T follicular helper cell (primary cell): ENCODE data around the gene TGFBR2.

Source experiments
- DNase-seq: peaks from one replicate; pipeline ENCODE4 v3.0.0-alpha.2; 2020; ENCODE audit warnings: low read depth

Gene TGFBR2

DNA sequence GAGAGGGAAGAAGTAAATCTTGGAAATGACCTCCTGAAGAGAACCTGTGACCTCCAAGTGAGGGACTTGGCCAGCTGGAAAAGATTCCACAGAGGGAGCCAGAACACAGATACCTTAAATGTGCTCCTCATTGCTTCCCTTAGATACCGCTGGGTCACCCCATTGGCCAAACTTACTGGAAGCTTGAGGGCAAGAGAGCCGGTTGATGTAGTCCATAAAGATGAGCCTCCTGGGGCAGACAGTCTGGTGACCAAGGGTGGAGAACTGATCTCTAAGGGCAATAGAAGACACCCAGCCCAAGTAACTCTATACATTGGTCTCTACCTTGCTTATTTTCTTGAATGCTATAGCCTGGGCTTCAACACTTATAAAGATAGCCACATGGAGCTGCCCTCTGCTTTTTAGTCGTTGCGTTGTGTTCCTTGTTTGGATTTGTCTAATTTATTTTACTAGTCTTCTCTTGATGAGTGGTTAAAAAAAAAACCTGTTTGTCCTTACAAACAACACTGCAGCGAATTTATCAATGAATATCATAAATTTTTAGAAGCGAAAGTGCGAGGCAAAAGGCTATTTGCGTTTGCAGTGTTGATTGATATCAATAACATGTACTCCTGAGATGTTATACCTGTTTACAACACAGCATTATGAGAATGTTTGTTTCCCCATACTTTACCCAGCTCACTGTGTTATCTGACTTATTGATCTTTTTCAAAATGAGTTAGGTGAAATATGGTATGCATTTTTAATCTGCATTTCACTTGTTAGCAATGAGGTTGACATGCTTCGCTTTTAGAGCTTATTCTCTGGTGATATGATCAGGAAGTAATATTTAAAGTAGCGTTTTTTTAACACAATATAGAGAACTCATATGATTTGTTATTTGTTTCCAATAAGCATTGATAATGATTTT is 31.2 kb downstream of the TGFBR2 start:
- no peak for DNase-seq

DNA sequence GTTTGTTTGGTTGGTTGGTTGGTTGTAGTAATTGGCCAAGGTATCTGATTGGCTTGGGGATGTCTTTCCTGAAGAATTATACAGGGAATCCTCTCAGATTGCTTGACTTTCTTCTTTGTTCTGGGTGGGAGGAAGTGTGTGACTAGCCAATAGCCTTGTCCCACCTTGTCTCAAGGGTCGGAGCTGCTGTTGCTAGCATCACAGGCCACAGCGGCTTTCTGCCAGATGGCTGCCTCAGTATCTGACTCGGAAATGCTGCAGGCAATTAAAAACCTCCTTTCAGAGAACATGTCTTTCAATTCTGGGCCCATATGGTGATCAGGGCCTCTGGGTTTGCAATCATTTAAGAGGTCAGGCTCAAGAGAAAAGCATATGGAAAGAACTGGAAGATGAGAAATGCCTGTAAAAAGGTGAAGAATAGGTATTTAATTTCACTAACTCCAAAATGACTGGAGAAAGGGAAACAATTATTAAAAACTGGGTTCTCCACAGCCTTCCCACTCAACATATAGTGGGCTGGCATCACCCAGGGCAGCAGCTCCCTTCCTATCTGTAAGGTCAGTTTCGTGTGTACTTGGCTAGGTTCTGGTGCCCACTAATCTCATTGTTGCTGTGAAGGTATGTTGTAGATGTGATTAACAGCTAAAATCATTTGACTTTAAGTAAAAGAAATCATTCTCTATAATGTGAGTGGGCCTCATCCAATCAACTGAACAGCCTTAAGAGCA is 32.4 kb downstream of the TGFBR2 start:
- no peak for DNase-seq

DNA sequence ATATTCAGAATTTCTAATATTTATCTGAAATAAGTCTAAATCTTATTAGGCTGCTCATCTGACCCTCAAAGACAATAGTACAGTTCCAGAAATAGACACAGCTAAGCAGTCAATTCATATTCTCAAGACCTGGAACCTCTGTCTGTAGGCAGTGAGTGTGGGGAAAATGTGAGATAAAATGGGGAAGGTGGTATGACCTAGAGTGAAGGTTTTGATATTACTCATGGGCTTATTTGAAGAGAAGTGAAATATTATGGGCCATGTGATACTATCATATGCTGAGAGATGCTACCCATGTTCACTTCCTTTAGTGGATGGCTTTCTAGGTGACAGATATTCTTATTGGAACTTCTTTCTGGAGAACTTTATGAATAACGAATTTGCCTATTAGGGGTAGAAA is 33.5 kb downstream of the TGFBR2 start:
- no peak for DNase-seq

DNA sequence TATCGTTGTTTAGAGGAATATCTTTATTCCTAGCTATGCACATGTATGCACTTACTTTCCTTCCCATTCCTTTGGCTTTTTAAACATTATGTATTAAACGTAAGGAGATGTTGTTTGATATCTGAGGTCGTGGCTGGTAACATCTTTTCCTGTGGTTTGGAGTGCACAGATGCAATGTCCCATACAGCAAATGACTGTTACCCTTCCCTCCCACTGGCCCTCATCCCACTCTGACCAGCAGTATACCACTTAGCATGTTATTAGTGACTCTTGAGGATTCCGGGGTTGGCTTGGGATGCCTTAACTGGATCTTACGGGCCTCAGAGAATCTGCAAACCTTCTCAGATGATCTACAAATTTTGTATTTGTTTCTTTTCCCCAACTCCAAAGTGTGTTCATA is 34.5 kb downstream of the TGFBR2 start:
- DNase-seq = no peak

DNA sequence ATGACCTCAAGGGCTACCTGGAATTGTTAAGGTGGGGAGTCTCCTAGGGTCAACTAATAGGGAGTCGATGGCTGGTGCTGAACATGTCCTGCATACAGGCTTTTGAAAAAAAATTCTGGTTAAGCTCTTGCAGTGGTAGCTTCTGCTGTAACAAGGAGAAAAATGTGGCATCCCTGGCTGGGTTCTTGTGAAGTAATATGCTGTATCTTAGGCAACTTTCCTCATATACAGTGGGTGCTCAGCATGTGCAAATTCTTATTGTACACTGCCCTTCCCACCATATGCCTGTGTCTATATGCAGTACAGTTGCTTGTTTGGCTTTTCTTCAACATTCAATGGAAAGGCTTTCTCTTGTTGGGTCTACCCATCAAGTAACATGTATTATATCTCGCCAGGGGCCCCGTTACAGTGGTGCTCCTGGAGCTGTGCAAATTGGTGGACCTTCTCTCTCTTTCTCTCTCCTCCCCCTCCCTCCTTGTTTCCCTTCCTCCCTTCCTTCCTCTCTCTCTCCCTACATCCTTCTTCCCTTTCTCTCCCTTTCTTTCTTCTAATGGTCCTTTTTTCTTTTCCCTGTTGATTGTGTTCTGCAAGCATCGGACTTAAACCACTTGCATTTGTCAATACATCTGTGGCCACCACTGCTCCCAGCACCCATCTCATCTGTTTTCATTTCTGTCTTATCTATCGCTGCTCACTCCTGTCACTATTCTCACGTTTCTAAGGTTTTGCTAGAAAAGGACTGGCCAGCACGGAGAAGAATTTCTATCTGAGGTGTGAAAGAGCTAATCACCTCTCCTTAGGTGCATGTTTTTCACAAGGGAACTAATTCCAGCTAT is 35.2 kb downstream of the TGFBR2 start:
- DNase-seq = no peak

DNA sequence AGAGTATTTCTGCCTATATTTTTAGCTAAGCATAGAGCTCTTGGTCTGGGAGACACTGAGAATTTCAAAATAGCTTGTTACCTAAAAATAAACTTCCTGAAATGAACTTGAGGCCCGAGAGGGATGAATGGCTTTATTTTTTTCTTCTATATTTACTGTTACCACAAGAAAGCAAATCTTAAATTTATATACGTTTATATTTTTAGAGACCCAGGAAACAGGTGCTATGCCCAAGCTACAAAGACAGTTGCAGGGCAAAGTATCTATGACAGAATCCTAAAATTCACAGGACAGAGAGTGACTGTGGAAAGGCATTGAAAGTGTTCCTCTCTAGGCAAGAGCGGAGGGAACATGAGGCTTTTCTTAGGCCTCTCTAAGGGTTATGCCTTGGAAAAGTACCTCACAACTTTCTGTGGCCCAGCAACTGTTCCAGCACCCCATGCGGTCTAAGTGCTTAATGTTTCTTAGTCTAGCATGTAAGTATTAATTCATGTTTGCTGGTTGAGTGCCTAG is 36.5 kb downstream of the TGFBR2 start:
- DNase-seq = no peak

DNA sequence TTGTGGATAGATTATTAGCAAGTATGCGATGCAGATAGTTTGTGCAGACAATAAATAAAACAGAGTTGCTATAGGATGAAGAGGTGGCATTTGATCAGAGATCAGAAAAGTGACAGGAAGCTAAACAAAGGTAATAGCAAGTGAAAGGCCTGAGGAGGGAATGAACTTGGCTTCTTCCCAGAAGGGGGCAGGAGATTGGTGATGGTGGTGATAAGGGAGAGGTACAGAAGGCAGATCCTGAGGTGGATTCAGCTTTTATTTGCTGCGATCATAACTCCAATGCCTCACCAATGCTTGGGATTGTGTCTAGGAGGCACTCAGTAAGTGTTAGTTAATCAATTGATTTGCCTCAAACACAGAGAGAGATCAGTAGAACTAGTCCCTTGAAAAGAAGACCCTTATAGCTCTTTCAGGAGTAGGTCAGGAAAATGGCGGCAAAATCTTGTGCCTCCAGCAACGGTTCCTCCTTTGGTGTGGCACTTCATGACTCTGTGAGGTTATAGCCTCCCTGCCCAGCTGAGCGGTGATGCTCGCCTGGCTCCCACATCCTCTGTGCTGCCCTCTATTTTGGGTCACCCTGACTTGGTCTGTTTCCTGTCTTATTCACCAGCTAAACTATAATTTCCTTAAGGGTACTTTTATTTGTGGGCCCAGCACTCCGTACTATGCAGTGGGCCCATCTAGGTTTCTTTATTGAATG is 37.5 kb downstream of the TGFBR2 start:
- DNase-seq = no peak

DNA sequence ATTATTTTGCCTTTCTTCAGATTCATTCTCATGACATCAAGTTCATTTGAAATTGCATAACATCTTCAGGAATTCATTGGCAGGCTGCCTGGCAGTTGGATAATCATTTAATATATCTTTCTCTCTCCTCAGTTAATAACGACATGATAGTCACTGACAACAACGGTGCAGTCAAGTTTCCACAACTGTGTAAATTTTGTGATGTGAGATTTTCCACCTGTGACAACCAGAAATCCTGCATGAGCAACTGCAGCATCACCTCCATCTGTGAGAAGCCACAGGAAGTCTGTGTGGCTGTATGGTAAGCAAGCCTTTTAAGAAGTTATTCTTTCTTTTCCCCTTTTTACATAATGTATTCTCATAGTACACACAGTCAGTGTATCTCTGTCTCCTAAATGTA is 38.2 kb downstream of the TGFBR2 start:
- peak; percentile 48 for DNase-seq

DNA sequence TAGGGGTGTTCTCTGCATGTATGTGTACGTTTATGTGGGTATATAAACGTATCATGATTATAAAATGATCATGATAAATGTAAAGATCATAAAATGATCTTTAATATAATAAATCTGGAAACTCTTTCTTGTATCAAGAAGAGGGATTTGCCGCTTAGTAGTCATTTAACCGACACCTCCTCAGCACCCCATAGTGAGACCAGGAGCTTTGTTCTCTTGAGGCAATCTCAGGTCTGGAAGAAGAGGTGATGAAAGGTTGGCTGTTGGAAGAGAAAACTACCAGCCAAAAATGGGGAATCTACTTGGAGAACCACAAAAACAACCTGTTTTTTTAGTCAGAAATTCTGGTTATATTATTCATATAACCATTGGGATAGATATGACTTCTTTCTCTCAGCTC is 38.7 kb downstream of the TGFBR2 start:
- no peak for DNase-seq

DNA sequence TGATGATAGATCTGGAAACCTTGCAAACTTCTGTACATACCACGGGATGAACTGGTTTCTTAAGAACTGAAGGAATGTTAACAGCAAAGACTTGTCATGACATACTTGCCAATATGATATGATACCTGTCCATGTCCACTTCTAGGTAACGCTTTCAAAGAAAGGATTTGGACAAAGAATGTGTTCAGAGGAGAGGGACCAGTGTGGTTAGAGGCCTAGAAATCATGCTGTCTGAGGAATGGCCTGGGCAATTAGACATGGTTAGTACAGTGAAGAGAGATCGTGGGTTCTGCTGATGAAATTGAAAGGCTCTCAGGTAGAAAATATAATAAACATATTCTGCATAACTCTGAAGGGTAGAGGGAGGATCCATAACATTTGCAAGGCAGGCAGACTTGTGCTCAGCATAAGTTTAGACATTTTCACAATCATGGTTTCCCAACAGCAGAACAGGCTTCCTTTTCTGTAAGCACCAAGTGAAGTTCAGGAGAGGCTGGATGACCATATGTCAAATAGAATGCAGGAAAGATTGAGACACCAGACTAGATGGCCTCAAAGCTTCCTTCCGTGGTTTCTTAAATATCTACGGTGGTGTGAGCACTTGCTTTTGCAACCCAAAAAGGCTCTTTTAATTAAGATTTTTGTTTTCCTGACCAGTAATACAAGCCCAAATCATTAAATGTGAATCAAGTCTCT is 39.9 kb downstream of the TGFBR2 start:
- DNase-seq = no peak

DNA sequence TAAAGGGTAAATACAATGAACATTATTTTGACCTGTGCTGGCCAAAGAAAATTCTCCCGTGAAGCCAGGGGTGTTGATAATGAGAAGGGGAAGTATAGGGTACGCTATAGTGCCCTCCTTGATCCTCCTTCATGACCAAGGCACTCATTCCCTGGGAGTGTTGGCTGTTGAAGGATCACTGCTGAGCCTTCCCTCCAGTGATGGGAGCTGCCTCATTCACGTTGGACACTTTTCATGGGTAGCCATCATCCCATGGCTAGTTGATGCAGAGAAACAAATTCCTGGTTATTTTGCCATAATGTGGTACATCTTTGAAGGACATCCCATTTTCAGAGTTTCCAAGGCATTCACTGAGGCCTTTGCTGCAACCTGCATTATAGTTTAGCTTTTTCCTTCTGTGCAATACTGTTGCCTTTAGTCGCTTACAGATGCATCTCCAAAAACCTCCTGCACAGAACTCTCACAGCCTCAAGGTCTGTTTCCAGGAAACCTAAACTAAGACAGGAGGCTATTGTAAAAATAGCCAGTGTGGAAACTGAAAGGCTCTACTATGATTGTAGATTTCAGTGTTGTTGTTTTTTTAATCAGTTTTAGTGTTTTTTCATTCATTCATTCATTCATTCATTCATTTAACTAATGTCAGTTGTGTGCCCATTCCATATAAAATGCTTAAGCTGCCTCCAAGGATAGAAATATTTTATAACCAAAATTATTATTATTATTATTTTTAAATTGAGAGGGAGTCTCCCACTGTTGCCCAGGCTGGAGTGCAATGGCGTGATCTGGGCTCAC is 40.8 kb downstream of the TGFBR2 start:
- no peak for DNase-seq

DNA sequence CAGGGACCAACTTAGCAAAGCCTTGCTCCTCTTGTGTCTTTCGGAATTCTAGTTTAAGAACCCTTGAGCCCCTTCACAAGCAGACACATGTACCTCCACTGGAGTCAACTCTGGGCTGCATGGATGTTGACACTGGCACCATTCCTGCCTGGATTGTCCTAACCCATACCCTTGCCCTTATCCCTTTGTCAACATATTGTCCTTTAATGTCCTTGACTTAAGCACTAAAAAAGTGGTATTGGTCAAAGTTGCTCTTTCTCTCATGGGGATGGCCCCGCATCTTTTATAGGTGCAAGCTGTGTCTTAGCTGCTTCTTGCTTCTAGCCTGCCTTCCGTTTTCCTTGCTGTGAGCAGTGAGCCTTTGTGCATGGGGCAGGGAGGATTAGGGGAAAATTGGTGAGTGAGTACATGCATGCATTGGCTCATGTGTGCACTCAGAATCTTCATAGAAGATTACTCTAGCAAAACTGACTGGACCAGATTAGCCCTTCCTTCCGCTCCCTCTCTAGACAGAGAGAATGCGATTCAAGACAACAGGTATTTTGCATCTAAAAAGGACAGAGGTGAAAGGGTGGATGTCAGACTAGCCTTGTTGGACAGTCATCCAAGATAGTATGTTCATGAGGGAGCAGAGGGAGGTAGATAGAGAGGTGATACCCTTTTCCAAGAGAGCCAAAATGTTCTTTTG is 42.4 kb downstream of the TGFBR2 start:
- DNase-seq = no peak

DNA sequence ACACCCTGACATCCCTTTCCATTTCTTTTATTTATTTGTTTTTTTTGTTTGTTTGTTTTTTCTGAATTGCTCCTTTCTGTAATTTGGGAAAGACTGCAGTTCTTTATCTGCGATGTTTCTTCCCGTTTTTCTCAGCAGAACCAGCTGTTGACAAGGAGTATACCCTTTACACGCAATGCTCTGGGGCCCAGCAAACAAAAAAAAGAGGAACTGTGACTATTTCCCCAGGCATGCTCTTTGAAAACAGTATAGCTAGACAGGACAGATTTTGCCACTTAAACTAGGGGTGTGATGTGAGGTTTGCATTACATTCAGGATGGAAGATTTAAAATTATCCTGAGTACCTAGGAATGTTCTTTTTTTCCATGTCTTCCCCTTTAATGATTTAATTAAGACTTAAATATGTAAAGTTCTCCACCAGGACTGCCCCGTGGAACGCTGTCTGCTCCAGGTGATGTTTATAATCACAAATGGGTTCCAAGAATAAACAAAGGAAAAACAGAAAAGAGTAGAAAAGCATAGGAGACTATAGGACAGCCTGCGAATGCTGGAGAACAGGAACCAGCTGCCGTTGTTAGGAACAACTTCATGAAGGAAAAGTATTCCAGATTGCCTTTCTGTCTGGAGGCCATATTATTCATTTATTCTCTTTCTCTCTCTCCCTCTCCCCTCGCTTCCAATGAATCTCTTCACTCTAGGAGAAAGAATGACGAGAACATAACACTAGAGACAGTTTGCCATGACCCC is 43.3 kb downstream of the TGFBR2 start:
- DNase-seq = no peak

DNA sequence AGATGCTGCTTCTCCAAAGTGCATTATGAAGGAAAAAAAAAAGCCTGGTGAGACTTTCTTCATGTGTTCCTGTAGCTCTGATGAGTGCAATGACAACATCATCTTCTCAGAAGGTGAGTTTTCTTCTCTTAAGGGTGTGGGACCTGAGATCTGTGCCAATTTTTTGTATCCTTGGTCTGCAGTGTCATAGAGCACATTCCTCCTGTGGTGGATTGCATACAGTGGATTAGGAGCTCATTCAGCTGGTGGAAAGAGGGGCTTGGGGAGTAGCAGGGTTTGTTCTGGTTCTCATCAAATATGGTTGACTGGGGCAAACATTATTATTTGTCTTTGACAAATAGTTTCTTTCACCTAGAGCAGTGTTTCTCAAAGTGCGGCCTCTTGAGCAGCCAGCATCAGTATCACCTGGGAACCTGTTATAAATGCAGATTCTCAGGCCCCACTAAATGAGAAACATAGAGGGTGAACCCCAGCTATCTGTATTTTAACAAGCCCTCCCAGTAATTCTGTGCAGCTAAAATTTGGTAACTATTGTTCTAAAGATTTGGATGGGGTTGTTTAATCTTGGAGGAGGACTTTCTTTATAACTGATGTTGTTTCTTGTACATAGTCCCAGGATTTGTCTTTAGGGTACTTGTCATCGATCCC is 44.1 kb downstream of the TGFBR2 start:
- no peak for DNase-seq

DNA sequence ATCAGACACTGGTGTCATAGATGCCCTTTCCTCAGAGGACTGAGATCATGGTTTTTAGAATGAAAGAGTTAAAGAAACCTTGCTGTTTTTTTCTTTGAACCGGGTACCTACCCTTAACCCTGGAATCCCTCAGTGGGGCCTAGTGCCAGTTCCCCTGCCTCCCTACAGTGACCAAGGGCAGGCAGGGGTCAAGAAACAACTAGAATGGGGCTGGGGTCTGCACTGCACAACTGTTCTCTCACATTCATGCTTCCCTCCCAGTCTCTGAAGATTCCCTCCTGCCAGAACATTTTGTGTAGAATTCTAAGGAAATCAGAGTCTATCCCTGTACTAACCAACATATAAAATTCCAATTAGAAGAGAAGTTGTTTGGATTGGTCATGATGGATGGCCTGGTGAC is 47.9 kb downstream of the TGFBR2 start:
- no peak for DNase-seq

DNA sequence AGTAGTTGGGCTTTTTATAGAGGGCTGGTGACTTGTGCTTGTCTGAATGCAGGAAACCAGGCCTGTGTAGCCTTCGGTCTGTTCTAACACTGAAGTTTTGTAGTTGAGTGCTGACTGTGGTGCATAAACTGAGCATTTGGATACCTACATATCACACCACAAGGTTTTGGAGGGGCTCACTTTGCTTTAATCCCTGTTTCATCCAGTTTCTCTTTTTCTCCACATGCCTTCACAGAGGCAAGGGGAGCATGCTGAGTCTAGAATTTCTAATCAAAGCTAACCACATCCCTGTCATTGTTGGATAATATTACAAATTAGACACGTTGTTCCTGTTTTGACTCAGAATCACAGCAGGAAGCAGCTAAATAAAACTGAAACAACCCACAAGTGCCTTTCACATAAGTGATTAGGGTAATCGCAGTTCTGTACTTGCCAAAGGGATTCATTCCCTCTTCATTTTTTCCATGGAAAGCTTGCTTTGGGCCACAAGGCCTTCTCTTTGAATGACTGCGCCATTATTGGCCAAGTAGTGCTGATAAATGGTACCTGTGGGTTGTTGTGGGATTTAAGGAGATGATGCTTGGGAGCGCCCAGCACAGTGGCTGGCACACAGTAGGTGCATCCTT is 48.9 kb downstream of the TGFBR2 start:
- no peak for DNase-seq

DNA sequence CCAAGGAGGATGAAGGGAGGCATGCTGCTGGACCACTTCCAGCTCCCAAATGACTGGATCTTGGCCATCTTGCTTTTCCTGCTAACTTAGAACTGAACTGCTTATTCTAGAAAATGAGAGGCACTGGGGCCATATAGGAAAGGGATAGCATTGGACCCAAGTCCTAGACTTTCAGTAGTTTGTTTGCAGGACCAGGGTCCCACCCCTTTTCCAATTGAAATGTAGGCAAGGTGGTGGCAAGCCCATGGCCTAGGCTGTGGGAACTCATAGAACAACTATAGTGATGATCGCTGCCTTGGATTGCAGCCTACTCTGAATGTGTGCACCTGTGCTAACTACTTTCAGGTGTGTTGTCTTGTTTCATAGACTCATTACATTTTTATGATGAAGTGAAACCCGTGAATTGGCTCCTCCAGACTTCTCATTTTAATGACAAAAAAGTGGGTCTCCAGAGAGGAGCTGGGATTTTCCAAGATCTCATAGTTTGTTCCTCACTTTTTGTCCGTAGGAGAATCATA is 50.3 kb downstream of the TGFBR2 start:
- DNase-seq = no peak

DNA sequence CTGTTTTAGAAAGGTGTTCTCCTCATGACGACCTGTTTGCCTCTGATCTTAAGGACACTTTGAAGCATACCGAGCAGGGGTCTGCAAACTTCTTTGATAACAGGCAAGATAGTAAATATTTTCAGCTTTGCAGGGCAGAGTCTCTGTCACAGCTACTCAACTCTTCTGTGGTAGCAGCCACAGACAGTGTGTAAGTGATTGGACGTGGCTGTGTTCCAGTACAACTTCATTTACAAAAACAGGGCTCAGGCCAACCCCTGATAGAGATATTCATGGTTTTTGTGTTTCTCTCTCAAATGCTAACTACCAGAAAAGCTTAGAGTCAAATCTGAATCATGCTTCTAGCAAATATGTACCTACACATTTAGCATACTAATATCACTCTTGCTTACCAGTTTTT is 51.5 kb downstream of the TGFBR2 start:
- no peak for DNase-seq
